Endodermal cell (in vitro differentiated cells): ENCODE measurements around the gene OR4Q3. TPM values are rescaled to one million over a fixed set of nuclear protein-coding genes. Genes with fewer than 3 reads are reported as not detected.
A peak's percentile ranks its signal among the peaks of the same experiment; 100 is the strongest.
"Not testable (repeated sequence)": the region's sequence is repeated elsewhere in the genome, so short reads cannot be mapped to it uniquely, and the experiment has no call there.

Experiments used
- DNase-seq: peaks from one replicate; pipeline ENCODE4 v3.0.0-alpha.2; 2017
- H3K27ac ChIP-seq: 2 replicates; pipeline ENCODE4 v1.5.1; 2013; ENCODE audit warnings: mild to moderate bottlenecking, low read depth, low read length, moderate library complexity
- H3K27me3 ChIP-seq: 2 replicates; pipeline ENCODE4 v1.6.1; 2013; ENCODE audit warnings: mild to moderate bottlenecking, low read length, moderate library complexity; ENCODE audit not compliant: insufficient read depth, control insufficient read depth, poor library complexity, severe bottlenecking
- H3K36me3 ChIP-seq: 2 replicates; pipeline ENCODE4 v1.7.0; 2013; ENCODE audit warnings: mild to moderate bottlenecking, low read length, moderate library complexity; ENCODE audit not compliant: control insufficient read depth, insufficient read depth
- H3K4me1 ChIP-seq: one replicate; pipeline ENCODE4 v1.7.0; 2013; ENCODE audit warnings: low read length; ENCODE audit not compliant: control insufficient read depth, insufficient read depth
- H3K4me3 ChIP-seq: 2 replicates; pipeline ENCODE4 v1.5.1; 2013; ENCODE audit warnings: mild to moderate bottlenecking, low read length, moderate library complexity
- H3K9ac ChIP-seq: 2 replicates; pipeline ENCODE4 v1.6.1; 2013; ENCODE audit warnings: mild to moderate bottlenecking, low read length, moderate library complexity; ENCODE audit not compliant: poor library complexity, severe bottlenecking; ENCODE audit errors: extremely low read depth
- H3K9me3 ChIP-seq: 2 replicates; pipeline ENCODE4 v1.6.1; 2013; ENCODE audit warnings: mild to moderate bottlenecking, low read length, moderate library complexity; ENCODE audit not compliant: control insufficient read depth
- H3K27ac Mint-ChIP-seq: 2 replicates; pipeline ENCODE4 v1.8.0; 2020; ENCODE audit warnings: mixed read lengths
- H3K27me3 Mint-ChIP-seq: 2 replicates; pipeline ENCODE4 v1.8.0; 2021; ENCODE audit warnings: mild to moderate bottlenecking, mixed read lengths; ENCODE audit not compliant: insufficient read depth
- H3K36me3 Mint-ChIP-seq: 2 replicates; pipeline ENCODE4 v1.8.0; 2020; ENCODE audit warnings: low read depth, mixed read lengths
- H3K4me1 Mint-ChIP-seq: 2 replicates; pipeline ENCODE4 v1.8.0; 2020; ENCODE audit warnings: mixed read lengths
- H3K4me3 Mint-ChIP-seq: 2 replicates; pipeline ENCODE4 v1.8.0; 2020; ENCODE audit warnings: mild to moderate bottlenecking, moderate library complexity, mixed read lengths
- H3K9me3 Mint-ChIP-seq: 2 replicates; pipeline ENCODE4 v1.8.0; 2020; ENCODE audit warnings: mild to moderate bottlenecking, mixed read lengths
- WGBS, 2 experiments: methylation state at CpG; one replicate each; pipeline versions ENCODE4 v1.1.5 to v1.1.7; 2013; ENCODE audit warnings: missing lambda C conversion rate in 2 of 2, mixed read lengths in 1 of 2; ENCODE audit not compliant: insufficient coverage in 1 of 2, insufficient read length in 1 of 2; 5-methylcytosine and 5-hydroxymethylcytosine counted together
- long read RNA-seq, 4 experiments: library from polyadenylated mRNA in 2 of 4; library from RNA in 1 of 4; library from capped mRNA in 1 of 4; stranded (forward) in 3 of 4; unstranded in 1 of 4; transcript quantifications; one replicate each; pipeline ENCODE4 v2.0.0, GENCODE V29; 2020 to 2021; ENCODE audit warnings: inconsistent platforms in 1 of 4
- polyA plus RNA-seq, 2 experiments: library from polyadenylated mRNA; stranded (reverse); fragments of 50-300 nt; gene quantifications; one replicate each; pipeline ENCODE4 v1.2.3, GENCODE V29; 2013
- total RNA-seq, 2 donors: library from RNA; stranded (reverse); fragmentation: NEBNext Ultra II Directional in 1 of 2; extraction: Animal tissue kit (Norgen Biotek cat#: 25700) in 1 of 2; gene quantifications; 2 replicates in 1 of 2; 3 replicates in 1 of 2; pipeline ENCODE4 v1.2.1, GENCODE V29; 2021
- TF ChIP-seq, protein P1 (sequence below): fragments of 200-600 bp; sonication (generic); conservative IDR thresholded peaks from 2 replicates; pipeline ENCODE4 v1.5.0; 2021; ENCODE audit warnings: antibody characterized with exemption, mild to moderate bottlenecking

Gene OR4Q3
- not detected for total RNA-seq
- not detected for polyA plus RNA-seq (2013, experiment 1 of 2)
- polyA plus RNA-seq (2013, experiment 2 of 2), result not detected
- long read RNA-seq, experiment 1, result 0 reads
- long read RNA-seq, experiment 2, result 0 reads
- long read RNA-seq, experiment 3, result 0 reads
- long read RNA-seq, experiment 4, result 0 reads

DNA sequence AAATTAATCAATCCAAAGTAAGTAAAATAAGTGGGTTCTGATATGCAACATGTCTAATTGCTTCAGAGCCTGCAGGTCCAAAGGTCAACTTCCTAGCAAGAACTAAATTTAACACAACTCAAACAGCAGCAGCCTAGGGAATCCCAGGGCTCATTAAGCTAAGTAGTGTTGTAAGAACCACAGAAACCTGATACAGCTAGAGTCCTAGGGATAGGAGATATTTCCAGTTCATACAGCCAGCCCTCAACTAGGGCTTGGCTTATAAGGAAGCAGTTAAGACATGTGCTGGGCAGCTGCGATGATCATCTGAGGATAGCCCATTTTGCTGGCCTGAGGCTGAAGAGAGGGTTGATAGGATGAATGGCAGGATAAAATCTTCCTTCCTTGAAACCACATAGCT is at the start of gene OR4Q3:
Gene OR4Q3 (plus strand): TSS at position 316 of the 400 bp plus-strand sequence.
- H3K4me3 Mint-ChIP-seq, result no peak within 1 kb of the TSS
- TF ChIP-seq, protein P1, sequence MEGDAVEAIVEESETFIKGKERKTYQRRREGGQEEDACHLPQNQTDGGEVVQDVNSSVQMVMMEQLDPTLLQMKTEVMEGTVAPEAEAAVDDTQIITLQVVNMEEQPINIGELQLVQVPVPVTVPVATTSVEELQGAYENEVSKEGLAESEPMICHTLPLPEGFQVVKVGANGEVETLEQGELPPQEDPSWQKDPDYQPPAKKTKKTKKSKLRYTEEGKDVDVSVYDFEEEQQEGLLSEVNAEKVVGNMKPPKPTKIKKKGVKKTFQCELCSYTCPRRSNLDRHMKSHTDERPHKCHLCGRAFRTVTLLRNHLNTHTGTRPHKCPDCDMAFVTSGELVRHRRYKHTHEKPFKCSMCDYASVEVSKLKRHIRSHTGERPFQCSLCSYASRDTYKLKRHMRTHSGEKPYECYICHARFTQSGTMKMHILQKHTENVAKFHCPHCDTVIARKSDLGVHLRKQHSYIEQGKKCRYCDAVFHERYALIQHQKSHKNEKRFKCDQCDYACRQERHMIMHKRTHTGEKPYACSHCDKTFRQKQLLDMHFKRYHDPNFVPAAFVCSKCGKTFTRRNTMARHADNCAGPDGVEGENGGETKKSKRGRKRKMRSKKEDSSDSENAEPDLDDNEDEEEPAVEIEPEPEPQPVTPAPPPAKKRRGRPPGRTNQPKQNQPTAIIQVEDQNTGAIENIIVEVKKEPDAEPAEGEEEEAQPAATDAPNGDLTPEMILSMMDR, result no peak
- no peak for DNase-seq
- no peak within 1 kb of the TSS for H3K27ac ChIP-seq
- WGBS, 2 experiments, result 77% methylated on average over 1 of the region's 1 CpG; no CpG with 5 or more reads in 1 of the 2 experiments
- no peaks in the 10 kb centered on the region for H3K27me3 Mint-ChIP-seq
- no peaks in the 10 kb centered on the region for H3K36me3 Mint-ChIP-seq
- no peak within 1 kb of the TSS for H3K9ac ChIP-seq
- no peaks in the 10 kb centered on the region for H3K4me1 ChIP-seq
- peaks cover 64% of the 10 kb centered on the region for H3K9me3 Mint-ChIP-seq
- no peaks in the 10 kb centered on the region for H3K36me3 ChIP-seq
- H3K27ac Mint-ChIP-seq, result no peak within 1 kb of the TSS
- no peak within 1 kb of the TSS for H3K4me3 ChIP-seq
- peaks cover 88% of the 10 kb centered on the region for H3K9me3 ChIP-seq
- no peaks in the 10 kb centered on the region for H3K4me1 Mint-ChIP-seq
- no peaks in the 10 kb centered on the region for H3K27me3 ChIP-seq

DNA sequence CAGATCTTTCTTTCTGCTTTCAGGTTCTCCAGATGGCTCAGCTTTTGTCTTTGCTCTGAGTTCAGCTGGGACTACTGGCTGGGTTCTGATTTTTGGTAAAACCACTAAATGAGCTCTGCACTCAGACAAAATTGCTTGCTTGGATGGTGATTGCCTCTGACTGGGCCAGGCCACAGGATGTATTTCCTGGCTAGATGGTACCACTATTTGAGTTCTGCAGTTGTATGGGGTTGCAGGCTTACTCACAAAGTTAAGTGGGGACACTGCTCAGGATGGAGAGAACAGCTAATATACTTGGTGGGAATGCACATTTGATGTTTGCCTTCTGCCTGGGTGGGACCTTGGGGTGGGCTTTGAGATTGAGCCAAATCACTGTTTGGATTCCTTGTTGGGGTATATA is 14.0 kb upstream of the OR4Q3 start:
- H3K36me3 ChIP-seq, result no peaks in the 10 kb centered on the region
- TF ChIP-seq, protein P1, result no peak
- H3K36me3 Mint-ChIP-seq, result no peaks in the 10 kb centered on the region
- no peak overlapping the region for H3K9ac ChIP-seq
- DNase-seq, result no peak
- H3K9me3 ChIP-seq, result peaks cover 81% of the 10 kb centered on the region
- no peak overlapping the region for H3K4me3 Mint-ChIP-seq
- no peak overlapping the region for H3K27ac ChIP-seq
- H3K27me3 ChIP-seq, result no peaks in the 10 kb centered on the region
- H3K4me1 ChIP-seq, result no peaks in the 10 kb centered on the region
- peaks cover 50% of the 10 kb centered on the region for H3K9me3 Mint-ChIP-seq
- peak overlapping the region; percentile 55 for H3K4me3 ChIP-seq
- no peaks in the 10 kb centered on the region for H3K4me1 Mint-ChIP-seq
- no peak overlapping the region for H3K27ac Mint-ChIP-seq
- no peaks in the 10 kb centered on the region for H3K27me3 Mint-ChIP-seq

DNA sequence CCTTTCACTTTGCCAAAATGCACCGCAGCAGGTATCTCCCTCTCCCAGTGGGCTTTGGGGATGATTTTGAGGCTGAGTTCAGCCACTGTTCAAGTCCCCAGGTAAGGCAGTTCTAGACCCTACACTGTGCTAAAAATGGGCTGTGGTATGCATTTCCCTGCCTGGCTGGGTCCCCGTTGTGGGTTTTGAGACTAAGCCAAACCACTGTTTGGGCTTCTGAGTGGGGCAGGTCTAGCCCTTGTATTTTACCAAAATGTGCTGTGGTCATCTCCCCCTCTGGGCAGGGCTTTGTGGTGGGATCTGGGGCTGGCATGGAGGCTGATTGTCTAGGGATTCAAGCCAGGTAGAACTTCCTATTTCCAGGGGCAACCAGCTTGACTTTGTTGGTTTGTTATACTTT is 13.6 kb upstream of the OR4Q3 start:
- no peak overlapping the region for H3K27ac ChIP-seq
- H3K9ac ChIP-seq, result no peak overlapping the region
- H3K4me3 ChIP-seq, result peak overlapping the region; percentile 55
- Mint-ChIP-seq H3K27me3 (no peaks in the 10 kb centered on the region), H3K4me3 (no peak overlapping the region), H3K4me1 (no peaks in the 10 kb centered on the region), H3K36me3 (no peaks in the 10 kb centered on the region), H3K9me3 (peaks cover 49% of the 10 kb centered on the region), H3K27ac (no peak overlapping the region)
- peaks cover 83% of the 10 kb centered on the region for H3K9me3 ChIP-seq
- no peaks in the 10 kb centered on the region for H3K27me3 ChIP-seq
- H3K4me1 ChIP-seq, result no peaks in the 10 kb centered on the region
- no peaks in the 10 kb centered on the region for H3K36me3 ChIP-seq
- TF ChIP-seq, protein P1, result no peak
- no peak for DNase-seq
- WGBS, 2 experiments, result 72 to 100% methylated on average over 1 to 2 of the region's 2 CpGs

DNA sequence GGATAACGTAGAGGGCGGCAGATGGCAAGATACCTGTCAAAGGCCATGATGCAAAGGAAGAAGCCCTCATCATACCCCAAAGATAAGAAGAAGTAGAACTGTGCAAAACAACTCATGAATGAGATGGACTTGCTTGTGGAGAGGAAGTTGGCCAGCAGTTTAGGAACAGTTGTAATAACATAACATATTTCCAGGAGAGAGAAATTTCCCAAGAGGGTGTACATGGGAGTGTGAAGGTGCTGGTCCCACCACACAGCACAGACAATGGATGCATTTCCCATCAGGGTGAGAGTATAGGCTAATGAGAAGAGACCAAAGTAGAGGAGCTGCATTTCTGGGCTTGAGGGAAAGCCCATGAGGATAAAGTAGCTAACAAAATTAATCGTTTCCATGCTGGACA is 9.5 kb upstream of the OR4Q3 start:
- H3K36me3 Mint-ChIP-seq, H3K4me3 ChIP-seq, H3K27ac Mint-ChIP-seq, H3K4me1 ChIP-seq, H3K27me3 ChIP-seq, H3K9ac ChIP-seq, H3K27ac ChIP-seq, H3K27me3 Mint-ChIP-seq, H3K36me3 ChIP-seq, DNase-seq, H3K4me3 Mint-ChIP-seq, H3K4me1 Mint-ChIP-seq: not testable (repeated sequence)
- WGBS, 2 experiments, result 75 to 84% methylated on average over 3 of the region's 3 CpGs
- peaks cover 83% of the 10 kb centered on the region for H3K9me3 ChIP-seq
- H3K9me3 Mint-ChIP-seq, result peaks cover 58% of the 10 kb centered on the region

DNA sequence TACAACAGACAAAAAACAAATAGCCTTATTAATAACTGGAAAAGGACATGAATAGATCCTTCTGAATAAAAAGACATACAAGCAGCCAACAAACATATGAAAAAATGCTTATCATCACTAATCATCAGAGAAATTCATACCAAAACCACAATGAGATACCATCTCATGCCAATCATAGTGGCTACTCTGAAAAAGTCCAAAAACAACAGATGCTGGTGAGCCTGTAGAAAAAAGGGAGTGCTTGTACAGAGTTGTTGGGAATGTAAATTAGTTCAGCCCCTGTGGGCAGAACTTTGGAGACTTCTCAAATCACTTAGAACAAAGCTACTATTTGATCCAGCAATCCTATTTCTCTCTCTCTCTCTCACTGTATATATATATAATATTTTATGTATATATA is 8.9 kb downstream of the OR4Q3 start:
- not testable (repeated sequence) for H3K9ac ChIP-seq, H3K36me3 ChIP-seq, H3K27me3 ChIP-seq, H3K27ac Mint-ChIP-seq, H3K36me3 Mint-ChIP-seq, H3K4me3 ChIP-seq, H3K4me1 ChIP-seq, H3K27me3 Mint-ChIP-seq, H3K27ac ChIP-seq, DNase-seq, H3K4me3 Mint-ChIP-seq, H3K4me1 Mint-ChIP-seq
- peaks cover 91% of the 10 kb centered on the region for H3K9me3 ChIP-seq
- peaks cover 33% of the 10 kb centered on the region for H3K9me3 Mint-ChIP-seq
